Activated CD8-positive, alpha-beta memory T cell treated with anti-CD3 and anti-CD28 coated beads, Interleukin-2, amount 50 U/mL, for 24 hours (primary cell): ENCODE data around the gene SP7.
"Not testable (repeated sequence)": the region's sequence is repeated elsewhere in the genome, so short reads cannot be mapped to it uniquely, and the experiment has no call there.

Experiments
- DNase-seq: peaks from one replicate; pipeline ENCODE4 v3.0.0-alpha.2; 2020; ENCODE audit errors: extremely low read depth

SP7 gene

GRCh38 chr12:53336181-53336681, at the start of gene SP7:
TSS of gene SP7 (minus strand) at chr12:53336354. CDS start at chr12:53335646, 708 bp downstream.
- no peak for DNase-seq

DNA sequence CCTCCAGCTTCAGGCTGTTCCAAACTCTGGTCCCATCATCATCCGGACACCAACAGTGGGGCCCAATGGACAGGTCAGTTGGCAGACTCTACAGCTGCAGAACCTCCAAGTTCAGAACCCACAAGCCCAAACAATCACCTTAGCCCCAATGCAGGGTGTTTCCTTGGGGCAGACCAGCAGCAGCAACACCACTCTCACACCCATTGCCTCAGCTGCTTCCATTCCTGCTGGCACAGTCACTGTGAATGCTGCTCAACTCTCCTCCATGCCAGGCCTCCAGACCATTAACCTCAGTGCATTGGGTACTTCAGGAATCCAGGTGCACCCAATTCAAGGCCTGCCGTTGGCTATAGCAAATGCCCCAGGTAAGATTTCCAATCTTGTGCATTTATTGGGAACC, 47.1 kb upstream of the SP7 start:
- DNase-seq, result no peak

DNA sequence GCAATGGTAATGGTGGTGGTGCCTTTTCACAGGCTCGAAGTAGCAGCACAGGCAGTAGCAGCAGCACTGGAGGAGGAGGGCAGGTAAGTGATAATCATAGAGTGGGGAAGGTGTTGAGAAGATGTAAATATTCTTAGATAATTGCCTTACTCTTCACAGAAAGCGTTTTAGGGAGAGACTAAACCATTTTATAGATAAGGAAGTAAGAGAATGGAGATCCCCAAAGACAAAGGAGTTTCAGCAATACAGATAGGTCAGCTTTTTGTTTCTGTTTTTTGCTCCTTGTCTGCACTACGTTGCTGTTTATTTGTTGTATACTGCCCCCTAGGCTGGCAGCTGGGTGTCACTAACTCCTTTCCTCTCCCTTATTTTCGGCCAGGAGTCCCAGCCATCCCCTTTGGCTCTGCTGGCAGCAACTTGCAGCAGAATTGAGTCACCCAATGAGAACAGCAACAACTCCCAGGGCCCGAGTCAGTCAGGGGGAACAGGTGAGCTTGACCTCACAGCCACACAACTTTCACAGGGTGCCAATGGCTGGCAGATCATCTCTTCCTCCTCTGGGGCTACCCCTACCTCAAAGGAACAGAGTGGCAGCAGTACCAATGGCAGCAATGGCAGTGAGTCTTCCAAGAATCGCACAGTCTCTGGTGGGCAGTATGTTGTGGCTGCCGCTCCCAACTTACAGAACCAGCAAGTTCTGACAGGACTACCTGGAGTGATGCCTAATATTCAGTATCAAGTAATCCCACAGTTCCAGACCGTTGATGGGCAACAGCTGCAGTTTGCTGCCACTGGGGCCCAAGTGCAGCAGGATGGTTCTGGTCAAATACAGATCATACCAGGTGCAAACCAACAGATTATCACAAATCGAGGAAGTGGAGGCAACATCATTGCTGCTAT, 45.8 kb upstream of the SP7 start:
- DNase-seq, result no peak

DNA sequence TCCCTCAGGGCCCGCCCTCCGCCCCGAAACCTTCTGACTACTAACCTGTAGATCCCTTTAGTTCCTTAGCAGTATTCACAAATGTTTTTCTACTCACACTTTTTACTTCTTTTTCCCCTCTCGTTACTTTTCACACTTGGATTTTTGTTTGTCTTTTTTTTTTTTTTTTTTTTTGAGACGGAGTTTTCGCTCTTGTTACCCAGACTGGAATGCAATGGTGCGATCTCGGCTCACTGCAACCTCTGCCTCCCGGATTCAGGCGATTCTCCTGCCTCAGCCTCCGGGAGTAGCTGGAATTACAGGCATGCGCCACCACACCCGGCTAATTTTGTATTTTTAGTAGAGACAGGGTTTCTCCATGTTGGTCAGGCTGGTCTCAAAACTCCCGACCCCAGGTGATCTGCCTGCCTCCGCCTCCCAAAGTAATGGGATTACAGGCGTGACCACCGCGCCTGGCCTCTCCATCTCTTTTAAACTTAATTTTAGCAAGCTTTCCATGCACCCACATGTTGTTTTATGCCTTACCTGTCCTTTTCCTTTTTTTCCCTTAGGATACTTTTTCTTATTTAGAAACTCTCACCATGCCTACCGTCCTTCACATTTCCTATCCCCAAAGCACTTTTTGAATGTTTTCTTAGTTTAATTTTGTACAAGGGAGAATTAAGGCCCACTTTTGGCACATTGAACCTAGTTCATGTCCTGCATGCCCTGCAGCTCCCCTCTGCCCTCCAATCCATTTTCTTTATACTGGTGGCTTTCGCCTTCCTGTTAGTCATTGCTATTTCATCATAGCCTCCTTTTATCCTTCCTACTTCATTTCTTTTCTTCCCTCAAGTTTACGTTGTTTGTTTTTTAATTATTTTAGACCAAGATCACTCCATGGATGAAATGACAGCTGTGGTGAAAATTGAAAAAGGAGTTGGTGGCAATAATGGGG, 44.9 kb upstream of the SP7 start:
- DNase-seq, result no peak

DNA sequence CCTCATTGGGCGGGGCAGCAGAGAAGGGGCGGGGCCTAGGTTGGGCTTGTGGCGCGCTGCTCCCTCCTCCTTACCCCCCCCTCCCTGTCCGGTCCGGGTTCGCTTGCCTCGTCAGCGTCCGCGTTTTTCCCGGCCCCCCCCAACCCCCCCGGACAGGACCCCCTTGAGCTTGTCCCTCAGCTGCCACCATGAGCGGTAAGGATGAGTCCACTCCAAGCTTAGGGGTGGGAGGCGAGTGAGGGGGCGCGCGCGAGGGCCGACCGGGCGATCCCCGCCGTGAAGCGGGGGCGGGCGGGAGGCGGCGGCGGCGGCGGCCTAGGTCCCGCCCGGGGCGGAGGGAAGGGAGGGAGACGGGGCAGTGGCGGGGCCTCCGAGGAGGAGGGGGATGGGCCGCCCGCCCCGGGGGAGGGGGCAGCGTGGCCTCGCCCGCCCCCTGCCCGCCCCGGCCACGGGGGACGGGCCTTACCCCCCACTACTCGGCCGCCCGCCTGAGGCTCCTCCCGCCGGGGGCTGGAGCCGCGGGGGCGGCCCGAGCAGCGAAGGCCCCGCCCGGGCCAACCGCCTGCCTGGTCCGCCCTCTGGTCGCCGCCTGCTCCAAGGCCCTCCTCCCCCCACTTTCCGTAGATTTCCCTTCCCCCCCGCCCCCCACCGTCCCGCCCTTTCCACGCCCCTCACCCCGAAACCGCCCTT, 44.1 kb upstream of the SP7 start, which contains the start of gene SP1:
TSS of gene SP1 (plus strand) at position 73 of the 690 bp plus-strand sequence. CDS start at position 189, 116 bp downstream.
- peak; percentile 66 for DNase-seq

GRCh38 chr12:53379389-53380103, 43.4 kb upstream of the SP7 start:
- DNase-seq, result peak; percentile 96

- DNase-seq, result no peak
Measured at GRCh38 chr12:53378724-53379388, 42.7 kb upstream of the SP7 start.

DNA sequence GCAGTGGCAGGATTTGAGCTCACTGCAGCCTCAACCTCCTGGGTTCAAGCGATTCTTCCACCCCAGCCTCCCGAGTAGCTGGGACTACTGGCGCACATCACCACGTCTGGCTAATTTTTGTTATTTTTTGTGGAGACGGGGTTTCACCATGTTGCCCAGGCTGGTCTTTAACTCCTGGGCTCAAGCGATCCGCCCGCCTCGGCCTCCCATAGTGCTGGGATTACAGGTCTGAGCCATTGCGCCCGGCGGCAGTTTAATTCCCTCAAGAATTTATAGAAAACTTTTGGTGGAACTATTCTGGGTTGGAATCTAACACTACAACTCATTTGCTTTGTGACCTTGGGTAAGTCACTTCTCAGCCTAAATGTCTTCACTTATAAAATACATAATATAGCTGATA, 42.1 kb upstream of the SP7 start:
- no peak for DNase-seq

DNA sequence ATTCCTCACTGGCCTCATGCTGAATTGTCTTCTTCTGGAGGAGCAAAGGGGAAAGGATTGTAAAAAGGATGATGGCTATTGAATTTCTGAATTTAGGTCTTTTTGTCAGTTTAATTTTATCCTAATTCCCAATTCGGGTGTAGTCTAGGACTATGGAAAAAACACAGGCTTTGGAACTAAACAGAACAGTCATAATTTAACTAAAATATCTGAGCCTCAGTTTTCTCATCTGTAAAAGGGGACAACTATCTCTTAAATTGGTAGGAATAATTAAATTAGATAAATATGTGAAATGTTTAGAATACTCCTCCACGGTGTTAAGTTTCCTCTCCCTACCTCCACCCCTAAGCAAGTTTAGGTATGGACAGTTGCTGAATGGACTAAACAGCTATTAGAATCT, 40.6 kb upstream of the SP7 start:
- no peak for DNase-seq

GRCh38 chr12:53374277-53374676, 38.1 kb upstream of the SP7 start:
- not testable (repeated sequence) for DNase-seq

- not testable (repeated sequence) for DNase-seq
Measured at GRCh38 chr12:53373554-53374133, 37.5 kb upstream of the SP7 start.

DNA sequence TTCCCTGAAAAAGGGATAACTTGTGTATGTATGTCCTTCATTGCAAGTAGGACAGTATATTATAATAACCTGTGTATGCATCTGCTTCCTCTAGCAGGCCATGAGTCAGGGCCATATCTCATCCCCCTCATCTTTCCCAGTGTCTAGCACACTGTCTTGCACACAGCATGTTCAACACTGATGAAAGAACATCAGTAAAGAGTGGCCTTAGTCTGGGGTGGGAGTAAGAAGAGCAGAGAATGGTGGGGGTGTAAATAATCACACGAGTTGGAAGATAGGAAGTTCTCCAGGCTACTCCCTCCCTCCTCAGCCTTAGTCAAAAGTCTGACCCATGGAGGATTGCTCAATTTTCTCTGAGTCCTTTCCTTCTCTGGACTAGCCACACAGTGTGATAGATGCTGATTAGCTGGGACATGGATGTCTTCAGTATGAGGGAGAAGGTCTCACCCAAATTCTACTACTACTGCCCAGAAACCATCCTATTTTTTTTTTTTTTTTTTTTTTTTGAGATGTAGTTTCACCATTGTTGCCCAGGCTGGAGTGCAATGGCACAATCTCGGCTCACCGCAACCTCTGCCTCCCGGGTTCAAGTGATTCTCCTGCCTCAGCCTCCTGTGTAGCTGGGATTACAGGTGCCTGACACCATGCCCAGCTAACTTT, 29.2 kb upstream of the SP7 start:
- DNase-seq, result no peak

GRCh38 chr12:53361638-53362037, 25.5 kb upstream of the SP7 start:
- not testable (repeated sequence) for DNase-seq

DNA sequence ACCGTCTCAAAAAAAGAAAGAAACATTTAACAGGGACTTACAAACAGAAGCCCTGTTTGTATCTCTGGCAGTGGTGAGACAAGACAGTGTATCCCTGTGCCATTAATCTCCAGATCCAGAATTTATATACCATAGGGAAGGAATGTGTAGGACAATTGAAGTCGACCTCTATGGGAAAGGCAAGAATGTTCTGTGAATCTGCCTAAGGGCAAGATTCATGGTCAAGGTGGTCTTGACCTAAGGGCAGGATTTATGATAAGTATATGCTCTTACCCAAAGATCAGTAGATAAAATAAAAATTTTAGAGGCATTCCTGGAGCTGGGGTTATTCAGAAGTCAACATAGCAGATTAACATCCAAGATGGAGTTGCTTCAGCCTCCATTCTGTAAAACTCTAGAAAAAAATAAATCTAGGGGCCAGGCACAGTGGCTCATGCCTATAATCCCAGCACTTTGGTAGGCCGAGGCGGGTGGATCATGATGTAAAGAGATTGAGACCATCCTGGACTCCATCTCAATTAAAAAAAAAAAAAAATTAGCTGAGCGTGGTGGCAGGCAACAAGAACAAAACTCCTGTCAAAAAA, 22.8 kb upstream of the SP7 start:
- no peak for DNase-seq

DNA sequence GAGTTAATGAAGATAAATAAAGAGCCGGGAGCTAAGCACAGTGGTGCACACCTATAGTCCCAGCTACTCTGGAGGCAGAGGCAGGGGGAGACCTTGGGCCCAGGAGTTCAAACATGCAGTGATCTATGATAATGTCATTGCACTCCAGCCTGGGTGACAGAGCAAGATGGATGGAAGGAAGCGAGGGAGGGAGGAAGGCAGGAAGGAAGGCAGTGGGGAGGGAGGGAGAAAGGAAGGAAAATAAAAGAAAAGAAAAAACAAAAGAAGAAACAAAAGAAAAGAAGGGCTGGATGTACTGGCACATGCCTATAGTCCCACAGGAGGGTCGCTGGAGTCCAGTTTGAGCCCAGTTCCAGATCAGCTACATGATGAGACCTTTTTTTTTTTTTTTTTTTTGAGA, 19.0 kb upstream of the SP7 start:
- no peak for DNase-seq

DNA sequence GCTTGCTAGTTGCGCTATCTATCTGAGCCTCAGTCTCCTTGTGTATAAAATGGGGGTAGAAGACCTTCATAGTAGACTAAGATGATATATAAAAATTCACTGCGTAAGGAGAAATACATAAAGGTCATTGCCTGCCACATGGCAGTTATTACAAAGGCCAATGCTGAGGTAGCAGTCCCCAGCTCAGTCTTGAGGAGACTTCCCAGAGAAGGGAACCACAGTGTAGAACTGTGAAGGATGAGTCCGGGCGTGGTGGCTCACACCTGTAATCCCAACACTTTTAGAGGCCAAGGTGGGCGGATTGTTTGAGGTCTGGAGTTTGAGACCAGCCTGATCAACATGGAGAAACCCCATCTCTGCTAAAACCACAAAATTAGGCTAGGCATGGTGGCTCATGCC, 17.1 kb upstream of the SP7 start:
- DNase-seq, result no peak

DNA sequence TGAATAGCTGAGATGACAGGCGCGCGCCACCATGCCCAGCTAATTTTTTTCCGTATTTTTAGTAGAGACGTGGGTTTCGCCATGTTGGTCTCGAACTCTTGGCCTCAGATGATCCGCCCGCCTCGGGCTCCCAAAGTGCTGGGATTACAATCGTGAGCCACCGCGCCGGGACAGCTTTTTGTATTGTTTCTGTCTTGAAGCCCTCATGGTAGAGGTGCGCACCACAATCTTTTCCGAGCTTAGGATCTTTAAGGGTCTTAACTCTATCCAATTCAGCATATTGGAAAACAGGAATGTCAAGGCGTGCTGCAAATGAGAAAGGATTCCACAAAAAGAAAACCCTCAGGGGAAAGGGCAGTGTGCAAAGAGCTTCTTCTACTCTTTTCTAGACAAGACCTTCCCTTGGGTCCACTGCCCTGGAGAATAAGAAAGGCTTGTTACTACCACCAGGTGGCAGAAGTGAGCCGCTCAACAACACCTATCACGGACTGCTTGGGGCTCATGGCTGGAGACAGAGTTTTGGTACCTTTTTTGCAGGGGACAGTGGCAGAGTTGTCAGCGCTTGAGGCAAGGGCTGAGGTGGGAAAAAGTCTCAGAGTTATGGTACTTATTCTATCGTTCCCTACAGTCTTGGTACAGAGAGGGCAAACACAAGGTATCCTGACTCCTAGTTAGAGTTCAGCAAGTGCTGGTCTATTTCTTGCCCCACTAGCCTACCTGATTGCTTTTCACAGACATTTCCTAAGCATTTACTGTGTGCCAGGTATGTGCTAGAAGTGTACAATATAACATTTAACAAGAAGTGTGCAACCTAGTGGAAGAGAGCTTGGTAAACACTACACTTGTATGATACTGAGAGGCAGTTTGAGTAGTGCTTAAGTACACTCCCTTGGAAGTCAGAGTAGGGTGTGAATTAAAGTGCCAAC, 16.4 kb upstream of the SP7 start:
- DNase-seq, result peak; percentile 65

DNA sequence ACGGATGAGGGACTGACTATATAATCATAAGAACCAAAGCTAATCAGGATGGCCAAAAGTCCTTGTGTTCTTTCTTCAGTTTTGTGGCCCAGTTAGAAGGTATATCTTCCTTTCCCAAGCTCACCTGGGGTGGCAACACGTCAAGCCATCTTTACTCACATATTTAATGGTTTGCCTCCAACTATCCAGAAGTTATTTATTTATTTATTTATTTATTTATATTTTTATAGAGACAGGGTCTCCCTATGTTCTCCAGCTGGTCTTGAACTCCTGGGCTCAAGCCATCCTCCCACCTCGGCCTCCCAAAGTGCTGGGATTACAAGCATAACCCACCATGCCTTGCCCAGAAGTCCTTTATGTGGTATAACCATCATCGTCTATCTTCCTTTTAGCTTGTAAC, 11.8 kb upstream of the SP7 start:
- no peak for DNase-seq
